ENCODE measurements around the gene STON1.
"Not testable (repeated sequence)": the region's sequence is repeated elsewhere in the genome, so short reads cannot be mapped to it uniquely, and the experiment has no call there.

STON1 gene, protein sequence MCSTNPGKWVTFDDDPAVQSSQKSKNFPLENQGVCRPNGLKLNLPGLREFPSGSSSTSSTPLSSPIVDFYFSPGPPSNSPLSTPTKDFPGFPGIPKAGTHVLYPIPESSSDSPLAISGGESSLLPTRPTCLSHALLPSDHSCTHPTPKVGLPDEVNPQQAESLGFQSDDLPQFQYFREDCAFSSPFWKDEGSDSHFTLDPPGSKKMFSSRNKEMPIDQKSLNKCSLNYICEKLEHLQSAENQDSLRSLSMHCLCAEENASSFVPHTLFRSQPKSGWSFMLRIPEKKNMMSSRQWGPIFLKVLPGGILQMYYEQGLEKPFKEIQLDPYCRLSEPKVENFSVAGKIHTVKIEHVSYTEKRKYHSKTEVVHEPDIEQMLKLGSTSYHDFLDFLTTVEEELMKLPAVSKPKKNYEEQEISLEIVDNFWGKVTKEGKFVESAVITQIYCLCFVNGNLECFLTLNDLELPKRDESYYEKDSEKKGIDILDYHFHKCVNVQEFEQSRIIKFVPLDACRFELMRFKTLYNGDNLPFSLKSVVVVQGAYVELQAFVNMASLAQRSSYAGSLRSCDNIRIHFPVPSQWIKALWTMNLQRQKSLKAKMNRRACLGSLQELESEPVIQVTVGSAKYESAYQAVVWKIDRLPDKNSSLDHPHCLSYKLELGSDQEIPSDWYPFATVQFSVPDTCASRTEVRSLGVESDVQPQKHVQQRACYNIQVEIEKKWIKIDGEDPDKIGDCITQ

DNA sequence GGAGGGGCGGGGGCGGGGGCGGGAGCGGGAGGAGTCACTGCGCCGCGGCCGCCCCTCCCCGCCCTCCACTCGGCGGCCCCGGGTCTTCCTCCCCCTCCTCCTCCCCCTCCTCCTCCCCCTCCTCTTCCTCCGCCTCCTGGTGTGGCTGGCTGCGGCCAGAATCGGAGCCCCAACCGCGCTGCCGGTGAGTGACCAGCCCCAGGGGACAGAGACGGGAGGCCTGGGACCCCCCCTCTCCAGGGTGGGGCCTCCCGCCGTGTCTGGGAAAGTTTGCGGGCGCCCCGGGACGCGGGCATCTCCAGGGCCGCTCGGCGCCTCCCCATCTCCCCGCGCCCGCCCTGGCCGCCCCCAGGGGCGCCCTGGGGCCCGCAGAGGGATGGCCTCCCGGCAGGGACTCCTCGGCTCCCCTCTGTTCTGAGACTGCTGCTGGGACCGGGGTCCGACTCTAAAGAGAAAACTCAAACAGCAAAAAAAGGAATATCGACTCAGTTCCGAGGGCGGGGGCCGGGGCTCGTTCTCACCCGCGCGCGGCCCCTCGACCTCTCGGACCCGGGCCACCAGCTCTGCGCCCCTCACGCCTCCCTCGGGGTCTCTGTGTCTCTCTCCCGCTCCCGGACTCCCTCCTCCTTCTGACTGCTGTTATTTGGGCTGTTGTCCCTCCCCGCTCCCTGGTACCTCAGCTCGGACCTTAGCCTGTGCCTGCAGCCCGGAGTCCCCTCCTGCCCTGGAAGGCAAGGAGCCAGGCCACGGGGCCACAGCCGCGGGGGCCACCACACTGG is at the start of gene STON1:
TSS of gene STON1 (plus strand) at position 122 of the 779 bp plus-strand sequence. CDS start 50,480 bp downstream, outside the sequence.
- DNase-seq = no peak

DNA sequence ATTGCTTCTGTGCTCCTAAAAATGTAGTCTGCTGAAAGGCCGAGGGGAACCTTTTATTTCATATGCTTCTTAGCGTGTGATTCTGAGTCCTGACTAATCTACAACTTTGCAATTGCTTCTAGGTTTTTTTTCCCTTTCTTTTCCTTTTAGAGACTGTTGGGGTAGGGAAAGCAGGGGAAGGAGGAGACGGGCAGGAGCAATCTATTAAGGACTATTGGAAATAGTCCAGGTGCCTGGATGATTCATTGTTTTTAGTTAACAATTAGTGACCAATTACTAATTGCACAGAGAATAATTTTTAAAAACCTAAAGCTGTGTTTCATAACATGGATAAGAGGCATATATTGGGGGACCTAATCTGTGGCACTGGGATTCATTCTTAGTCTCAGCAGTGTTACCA is 49.4 kb upstream of the STON1 start:
- no peak for DNase-seq

DNA sequence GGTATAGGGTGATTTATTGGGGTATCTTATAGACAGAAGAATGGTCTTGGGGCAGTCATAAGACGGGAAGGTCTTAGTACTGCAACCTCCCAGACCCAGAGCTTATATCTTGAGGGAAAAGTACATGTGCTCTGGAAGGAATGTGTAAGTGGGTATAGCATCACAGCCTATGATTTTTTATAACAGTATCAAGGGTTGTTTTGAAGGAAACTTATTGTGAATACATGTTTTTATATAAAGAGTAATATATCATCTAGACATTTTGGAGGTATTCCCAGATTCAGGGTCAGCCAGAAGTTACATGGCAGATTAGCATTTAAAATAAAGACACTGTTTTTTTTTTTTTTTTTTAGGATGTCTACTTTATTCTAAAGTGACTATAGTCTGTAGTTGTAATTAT is 47.6 kb upstream of the STON1 start:
- no peak for DNase-seq

DNA sequence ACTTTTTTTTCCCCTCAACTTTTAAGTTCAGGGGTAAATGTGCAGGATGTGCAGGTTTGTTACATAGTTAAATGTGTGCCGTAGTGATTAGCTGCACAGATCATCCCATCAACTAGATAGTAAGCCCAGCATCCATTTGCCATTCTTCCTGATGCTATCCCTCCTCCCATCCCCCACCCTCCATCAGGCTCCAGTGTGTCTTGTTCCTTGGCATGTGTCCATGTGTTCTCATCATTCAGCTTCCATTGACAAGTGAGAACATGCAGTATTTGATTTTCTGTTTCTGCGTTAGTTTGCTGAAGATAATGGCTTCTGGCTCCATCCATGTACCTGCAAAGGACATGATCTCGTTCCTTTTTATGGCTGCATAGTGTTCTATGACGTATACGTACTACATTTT is 47.2 kb upstream of the STON1 start:
- DNase-seq = no peak

DNA sequence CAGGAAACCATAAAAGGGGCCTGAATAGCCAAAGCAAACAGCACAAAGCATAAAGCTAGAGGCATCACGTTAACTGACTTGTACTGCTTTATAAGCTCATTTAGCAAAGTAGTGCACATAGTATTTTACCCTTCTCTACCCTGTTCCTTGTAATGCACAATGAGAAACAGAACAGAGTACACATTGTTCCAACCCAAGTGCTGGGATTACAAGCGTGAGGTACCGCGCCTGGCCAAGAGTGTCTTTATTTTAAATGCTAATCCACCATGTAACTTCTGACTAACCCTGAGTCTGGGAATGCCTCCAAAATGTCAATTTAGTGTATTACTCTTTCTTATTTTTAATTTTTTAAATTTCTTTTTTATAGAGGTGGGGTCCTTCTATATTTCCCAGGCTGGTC is 46.4 kb upstream of the STON1 start:
- DNase-seq = no peak

DNA sequence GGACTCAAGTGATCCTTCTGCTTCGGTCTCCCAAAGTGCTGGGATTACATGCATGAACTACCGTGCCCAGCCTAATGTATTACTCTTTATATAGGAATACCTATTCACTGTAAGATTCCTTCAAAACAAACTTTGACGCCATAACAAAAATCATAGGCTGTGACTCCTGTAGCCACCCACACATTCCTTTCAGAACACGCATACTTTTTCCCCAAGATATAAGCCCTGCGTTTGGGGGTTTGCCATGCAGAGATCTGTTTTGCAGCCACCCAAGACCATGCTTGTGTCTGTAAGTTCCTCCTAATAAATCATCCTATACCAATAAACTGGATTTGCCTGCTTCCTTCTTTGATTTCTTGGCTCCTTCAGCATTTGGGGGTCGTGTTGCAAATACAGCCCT is 46.0 kb upstream of the STON1 start:
- no peak for DNase-seq

DNA sequence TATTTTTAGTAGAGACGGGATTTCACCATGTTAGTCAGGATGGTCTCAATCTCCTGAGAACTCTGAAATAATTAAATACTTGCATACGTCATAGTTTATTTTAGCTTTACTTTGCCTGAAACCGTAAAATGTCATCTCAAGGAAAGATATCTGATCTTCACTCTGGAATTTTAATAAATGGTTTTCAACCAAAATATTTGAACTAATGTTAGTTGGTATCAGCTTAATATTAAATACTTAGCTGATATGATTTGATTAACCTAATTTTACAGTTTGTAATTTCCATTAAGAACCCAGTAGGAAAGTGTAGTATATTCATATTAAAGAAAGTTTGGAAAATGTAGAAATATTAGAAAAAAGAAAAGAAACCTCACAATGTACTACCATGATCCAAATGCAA is 41.4 kb upstream of the STON1 start:
- no peak for DNase-seq

DNA sequence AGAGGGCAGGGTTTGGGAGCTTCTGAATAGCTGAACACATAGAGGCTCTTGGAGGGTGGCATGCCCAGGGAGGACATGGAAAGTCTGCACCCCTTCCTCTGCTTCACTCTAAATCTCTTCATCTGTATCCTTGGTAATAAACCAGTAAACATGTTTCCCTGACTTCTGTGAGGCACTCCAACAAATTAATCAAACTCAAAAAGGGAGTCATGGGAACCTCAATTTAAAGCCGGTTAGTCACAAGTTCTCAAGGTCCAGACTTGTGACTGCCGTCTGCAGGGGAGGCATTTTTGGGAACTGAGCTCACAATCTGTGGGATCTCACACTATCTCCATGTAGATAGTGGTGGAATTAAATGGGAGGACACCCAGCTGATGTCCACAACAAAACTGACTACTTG is 33.1 kb upstream of the STON1 start:
- no peak for DNase-seq

DNA sequence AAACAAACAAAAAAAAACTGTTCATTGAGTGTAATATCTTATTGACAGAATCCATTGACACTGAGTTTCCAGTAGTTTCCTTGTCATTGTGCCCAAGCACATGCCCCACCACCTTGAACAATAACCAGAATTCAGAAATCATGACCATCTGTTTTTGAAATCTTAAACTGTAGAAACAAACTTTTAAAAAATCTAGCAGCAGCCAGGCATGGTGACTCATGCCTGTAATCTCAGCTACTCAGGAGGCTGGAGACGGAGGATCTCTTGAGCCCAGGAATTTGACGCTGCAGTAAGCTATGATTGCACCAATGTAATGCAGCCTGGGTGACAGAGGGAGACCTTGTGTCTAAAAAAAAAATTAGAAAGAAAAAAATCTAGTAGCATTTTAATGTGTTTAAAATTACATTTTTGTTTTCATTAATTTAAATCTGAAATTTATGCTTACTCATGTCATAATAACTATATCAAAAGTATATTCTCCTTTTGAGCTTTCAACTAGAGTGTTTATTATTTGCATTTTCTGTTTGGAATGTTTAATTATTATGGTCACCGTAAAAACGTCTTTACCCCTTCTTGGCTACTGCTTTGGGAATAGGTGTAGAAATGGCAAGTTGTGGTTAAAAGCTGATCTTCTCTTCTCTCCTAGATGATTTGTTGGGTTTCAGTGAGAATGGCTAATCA is 25.2 kb upstream of the STON1 start:
- DNase-seq = no peak

DNA sequence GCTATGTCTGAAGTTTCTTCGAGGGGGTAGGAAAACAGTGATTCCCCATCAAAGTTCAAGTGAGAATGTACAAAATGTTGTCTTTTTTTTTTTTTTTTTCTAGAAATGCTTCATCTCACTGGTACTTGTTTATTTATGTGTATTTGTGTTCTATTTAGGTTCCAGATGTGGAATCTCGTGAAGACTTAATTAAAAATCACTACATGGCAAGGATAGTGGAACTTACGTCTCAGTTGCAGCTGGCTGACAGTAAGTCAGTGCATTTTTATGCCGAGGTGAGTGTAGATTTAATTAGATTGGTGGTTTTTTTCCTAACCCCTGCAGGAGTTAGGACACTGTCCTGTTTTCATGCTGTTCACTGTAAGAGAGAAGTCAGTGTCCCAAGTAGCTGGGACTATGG is 22.8 kb upstream of the STON1 start:
- no peak for DNase-seq

DNA sequence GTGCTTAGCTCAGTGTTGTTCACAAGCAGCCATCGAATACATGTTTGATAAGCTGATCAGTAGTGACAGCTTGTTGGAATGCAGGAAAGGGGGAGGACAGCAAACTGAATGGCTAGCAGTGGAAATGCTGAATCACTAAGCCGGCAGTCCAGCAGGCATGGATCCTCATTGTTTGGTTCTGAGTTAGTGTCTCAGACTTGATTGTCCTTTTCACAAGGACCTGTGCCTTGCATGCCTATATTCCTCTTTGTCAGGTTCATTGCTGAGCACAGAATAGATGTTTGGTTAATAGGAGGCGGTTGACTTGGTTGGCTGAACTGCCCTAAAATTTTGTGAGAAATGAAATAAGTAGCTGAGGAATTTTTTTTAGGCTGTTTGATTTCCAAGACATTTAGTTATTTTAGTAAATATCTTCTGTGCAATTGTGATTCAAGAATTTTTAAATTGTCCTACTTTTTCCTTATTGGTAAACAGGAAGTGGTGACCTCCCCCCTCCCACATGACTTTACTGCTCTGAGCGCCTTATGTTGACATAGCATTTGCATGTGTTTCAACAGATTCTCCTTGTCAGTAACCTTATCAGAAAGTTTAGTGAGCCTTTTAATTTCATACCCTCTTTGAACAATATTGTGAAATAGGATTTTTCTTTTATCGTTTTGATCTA is 21.4 kb upstream of the STON1 start:
- DNase-seq = no peak

DNA sequence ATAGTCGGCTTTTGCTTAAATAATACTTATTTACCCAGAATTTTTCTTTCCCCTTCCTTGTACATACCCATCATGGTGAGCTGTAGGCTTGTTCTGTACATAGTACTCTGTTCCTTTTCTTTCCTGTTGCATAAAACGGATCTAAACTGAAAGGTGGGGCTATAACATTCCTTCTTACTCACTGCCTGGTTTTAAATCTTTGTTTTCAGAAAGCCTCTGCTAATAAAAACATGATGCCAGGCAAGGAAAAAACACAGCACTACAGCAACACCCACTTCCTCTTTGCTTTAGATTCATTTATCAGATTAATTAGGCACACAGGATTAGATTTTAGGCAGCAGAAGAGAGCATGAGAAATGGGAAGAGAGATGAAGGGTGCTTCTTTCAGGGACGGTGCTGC is 19.6 kb upstream of the STON1 start:
- no peak for DNase-seq

DNA sequence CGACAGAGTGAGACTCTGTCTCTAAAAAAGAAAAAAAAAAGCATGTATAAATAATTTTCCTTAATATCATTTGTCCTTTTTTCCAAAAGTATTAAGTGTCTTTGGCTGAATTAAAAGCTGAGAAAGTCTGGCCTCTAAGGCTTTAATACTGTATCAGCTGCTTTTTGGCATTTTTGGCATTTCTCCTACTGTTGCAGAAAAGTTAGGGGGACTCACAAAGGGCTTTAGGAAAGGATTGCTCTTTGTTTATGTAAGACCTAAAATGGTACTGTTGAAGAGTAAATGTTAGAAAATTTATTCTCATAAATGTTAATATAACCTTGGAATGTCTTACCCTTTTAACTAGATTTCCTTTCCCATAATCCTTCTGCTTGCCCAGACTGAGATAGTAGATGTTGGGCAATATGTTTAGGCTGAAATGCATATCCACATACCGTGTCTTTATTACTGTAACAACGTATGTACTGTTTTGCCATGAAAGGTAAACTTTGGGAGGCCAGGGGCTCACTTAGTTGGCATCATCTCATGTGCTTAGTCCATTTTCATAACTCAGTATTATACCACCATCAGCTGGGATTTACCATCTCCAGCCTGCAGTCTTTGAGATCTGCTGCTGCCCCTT is 18.0 kb upstream of the STON1 start:
- no peak for DNase-seq

DNA sequence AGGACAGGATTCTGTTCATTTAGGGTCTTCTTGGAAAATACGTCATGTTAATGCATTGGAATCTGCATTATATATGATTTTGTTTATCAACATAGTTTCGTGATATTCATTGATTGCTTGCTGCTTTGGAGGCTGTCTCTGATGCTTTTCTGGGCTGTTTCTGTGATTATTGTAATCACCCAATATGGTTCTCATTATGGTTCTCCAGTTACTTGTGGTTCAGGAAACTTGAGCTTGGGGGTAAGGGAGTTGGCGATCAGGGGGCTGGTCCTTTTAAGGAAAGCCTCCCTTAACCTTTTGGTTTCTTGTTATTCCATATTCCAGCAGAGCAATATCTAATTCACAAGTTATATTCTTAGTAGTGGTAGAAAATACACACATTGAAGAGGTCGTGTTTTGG is 17.4 kb upstream of the STON1 start:
- no peak for DNase-seq

DNA sequence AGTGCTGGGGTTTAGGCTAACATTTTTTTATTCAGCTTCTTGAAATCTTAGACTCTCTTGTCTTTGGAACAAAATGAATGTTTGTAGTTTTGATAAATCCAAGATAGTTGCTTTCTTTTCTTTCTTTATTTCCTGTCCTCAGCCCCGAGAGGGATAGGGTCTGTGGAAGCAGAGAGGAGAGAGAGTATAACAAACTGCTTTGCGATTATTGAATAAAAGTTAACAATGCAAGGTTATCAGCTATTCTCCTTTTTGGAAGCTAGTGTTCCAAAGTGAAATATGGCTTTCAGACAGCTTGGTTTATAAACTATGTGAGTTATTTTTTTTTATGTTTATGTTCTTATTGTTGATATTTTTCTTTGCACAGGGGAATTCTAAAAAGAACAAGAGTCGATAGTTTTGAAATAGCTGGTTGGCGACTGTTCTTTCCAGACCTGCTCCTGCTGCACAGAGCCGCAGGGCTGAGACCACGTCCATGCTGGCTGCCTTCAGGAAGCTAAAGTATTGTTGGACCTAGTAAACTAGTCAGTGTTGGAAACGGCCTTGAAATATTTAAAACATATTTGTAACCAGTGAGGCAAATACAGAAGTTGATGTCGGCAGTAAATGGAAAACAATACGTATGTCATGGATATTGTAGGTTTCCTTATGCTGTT is 15.5 kb upstream of the STON1 start:
- no peak for DNase-seq

DNA sequence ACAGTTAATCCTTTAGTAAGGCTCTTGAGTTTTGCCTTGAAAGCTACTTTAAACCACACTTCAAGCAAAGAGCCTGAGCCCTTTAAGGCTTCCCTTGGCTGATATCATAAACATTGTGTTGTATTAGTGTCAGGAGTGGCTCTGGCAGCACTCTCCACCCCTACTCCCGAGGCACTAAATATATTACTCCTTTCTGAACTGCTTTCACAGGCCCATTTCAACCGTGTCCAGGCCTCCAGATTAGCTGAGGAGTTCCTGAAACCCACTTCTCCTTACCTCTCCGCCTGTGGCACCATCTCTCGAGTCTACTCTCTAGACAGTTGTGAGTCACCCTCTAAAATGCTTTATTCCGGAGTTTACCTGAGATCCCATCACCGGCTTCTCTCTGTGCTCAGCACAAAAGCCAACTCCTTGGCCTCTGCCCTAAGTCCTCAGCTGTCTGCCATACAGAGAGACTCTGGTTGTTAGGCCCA is 14.4 kb upstream of the STON1 start:
- DNase-seq = no peak

DNA sequence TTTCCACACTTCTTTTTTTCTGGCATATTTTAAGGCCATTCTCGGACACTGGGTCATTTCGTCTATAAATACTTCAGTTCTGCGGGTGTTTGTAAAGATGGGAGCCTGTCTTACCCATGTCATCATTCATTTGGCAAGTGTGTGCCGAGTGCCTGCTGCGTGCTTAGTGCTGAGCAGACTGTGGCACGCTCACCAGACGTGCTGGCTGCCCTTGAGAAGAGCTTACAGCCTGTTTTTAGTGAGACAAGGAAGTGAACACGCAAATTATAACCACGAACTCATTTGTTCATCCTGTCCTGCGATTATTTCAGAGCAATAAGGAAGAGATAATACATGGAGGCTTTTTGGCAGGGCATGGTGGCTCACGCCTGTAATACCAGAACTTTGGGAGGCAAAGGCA is 10.4 kb upstream of the STON1 start:
- no peak for DNase-seq

DNA sequence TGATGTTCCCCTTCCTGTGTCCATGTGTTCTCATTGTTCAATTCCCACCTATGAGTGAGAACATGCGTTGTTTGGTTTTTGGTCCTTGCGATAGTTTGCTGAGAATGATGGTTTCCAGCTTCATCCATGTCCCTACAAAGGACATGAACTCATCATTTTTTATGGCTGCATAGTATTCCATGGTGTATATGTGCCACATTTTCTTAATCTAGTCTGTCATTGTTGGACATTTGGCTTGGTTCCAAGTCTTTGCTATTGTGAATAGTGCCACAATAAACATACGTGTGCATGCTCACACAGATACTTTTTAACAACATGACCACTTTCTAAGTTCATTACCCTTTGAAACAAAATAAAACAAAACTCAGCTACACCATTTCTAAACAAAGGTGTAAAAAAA is 5.2 kb upstream of the STON1 start:
- not testable (repeated sequence) for DNase-seq

DNA sequence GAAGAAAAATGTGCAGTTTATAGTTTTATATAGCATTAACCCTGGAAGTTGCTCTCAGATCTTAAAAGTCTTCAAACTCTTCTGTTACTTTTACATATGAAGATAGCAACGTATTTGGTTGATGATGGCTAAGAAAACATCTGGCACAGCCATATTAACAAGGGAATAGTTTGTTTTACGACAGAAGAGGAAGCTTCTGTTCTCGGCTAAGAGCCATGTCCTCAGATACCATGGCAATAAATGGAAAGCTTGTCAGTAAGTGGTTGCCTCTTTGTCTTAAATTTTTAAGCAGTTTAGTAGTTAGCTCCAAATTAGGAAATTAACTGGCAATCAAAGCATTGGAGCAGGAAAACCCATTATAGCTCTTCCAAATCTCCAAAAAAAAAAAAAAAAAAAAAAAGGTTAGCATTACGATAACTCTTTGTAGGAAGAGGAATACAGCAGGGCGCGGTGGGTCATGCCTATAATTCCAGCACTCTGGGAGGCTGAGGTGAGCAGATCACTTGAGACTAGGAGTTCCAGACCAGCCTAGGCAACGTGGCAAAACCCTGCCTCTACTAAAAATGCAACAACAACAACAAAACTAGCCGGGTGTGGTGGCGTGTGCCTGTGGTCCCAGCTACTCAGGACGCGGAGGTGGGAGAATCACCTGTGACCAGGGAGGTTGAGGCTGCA is 4.5 kb upstream of the STON1 start:
- no peak for DNase-seq

DNA sequence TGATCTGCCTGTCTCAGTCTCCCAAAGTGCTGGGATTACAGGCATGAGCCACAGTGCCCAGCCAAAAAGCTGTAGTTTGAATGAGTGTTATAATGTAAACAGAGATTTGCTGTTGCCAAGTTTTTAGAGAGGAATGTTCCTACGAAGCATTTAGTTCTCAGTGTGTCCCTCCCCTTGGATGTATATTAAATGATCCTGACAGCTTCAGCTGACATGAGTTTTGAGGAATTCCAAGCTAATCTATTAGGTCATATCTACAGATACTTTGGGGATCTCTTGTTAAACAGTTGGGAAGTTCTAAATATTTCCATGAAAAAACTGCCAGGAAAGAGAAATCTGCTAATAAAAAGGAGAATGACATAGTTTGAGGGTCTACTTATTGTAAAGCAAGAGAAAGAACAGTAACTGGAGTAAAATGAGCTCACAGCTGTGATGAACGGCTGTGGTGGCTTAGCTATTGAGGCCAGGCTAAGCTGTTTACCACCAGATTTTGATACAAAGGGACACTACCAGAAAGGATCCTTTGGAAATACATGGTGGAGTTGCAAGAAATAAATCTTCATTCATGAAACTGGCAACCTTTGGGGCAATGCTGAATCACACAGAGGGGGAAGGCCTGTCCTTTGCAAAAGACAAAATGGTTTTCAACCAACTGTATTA is 2.6 kb upstream of the STON1 start:
- DNase-seq = no peak
